H1 (cell line): ENCODE measurements around the gene SPAG17. TPM values are rescaled to one million over a fixed set of nuclear protein-coding genes. Genes with fewer than 3 reads are reported as not detected.

Experiments
- CTCF ChIA-PET: fragments of 300-600 bp; sonication (Branson Sonifier 250); formaldehyde crosslinking; loops from one replicate; lab custom pipeline; 2021; ENCODE audit not compliant: partially characterized antibody; lab: Charles Lee
- POLR2A ChIA-PET: fragments of 300-600 bp; sonication (Branson Sonifier 250); formaldehyde crosslinking; loops from one replicate; lab custom pipeline; 2021; ENCODE audit warnings: inconsistent platforms; ENCODE audit not compliant: partially characterized antibody; lab: Charles Lee
- DNase-seq, 2 experiments: peaks; one replicate each; pipeline versions ENCODE4 v3.0.0 to v3.0.0-alpha.2; 2010 to 2022; ENCODE audit warnings: low spot score in 2 of 2, low read depth in 1 of 2, mixed read lengths in 1 of 2
- FAIRE-seq: peaks from 2 replicates; lab custom pipeline; 2011; peaks lifted over from hg19 to GRCh38; lab: Jason Lieb, UNC
- H2AFZ ChIP-seq: 2 replicates; pipeline ENCODE4 v1.8.1; 2012; ENCODE audit warnings: low read length, inconsistent platforms
- H2AK5ac ChIP-seq: 2 replicates; pipeline ENCODE4 v1.6.1; 2013; ENCODE audit warnings: low read depth, low read length
- H2BK120ac ChIP-seq: replicated peaks from 2 replicates; pipeline ENCODE3; 2013; ENCODE audit warnings: low read depth, low read length, inconsistent platforms
- H2BK12ac ChIP-seq: 2 replicates; pipeline ENCODE4 v1.6.1; 2013; ENCODE audit warnings: low read depth, low read length
- H2BK15ac ChIP-seq: 2 replicates; pipeline ENCODE4 v1.6.1; 2013; ENCODE audit warnings: low read length
- H2BK20ac ChIP-seq: 2 replicates; pipeline ENCODE4 v1.6.1; 2013; ENCODE audit warnings: low read length
- H2BK5ac ChIP-seq: 2 replicates; pipeline ENCODE4 v1.6.1; 2013; ENCODE audit warnings: low read depth, low read length
- H3K14ac ChIP-seq: 2 replicates; pipeline ENCODE4 v1.6.1; 2013; ENCODE audit warnings: inconsistent platforms; ENCODE audit not compliant: insufficient read length
- H3K18ac ChIP-seq: 2 replicates; pipeline ENCODE4 v1.6.1; 2013; ENCODE audit warnings: low read length; ENCODE audit errors: extremely low read depth
- H3K23ac ChIP-seq: 2 replicates; pipeline ENCODE4 v1.6.1; 2013; ENCODE audit warnings: inconsistent platforms; ENCODE audit not compliant: insufficient read length
- H3K23me2 ChIP-seq: 2 replicates; pipeline ENCODE4 v1.6.1; 2013; ENCODE audit warnings: low read depth, low read length
- H3K27ac ChIP-seq: 2 replicates; pipeline ENCODE4 v1.6.1; 2011; ENCODE audit warnings: low read depth, low read length, inconsistent platforms
- H3K27me3 ChIP-seq, 4 experiments: replicated peaks in 1 of 4; 1 replicate in 1 of 4; 2 replicates in 3 of 4; pipeline versions ENCODE4 v1.6.1 to v1.8.1; 2011 to 2013; ENCODE audit warnings: low read length in 3 of 4, mild to moderate bottlenecking in 3 of 4, inconsistent platforms in 2 of 4, mixed read lengths in 2 of 4, moderate library complexity in 1 of 4; ENCODE audit not compliant: control insufficient read depth in 3 of 4, insufficient read depth in 3 of 4; ENCODE audit errors: extremely low read depth in 1 of 4
- H3K36me3 ChIP-seq, 4 experiments: 2 replicates each; pipeline versions ENCODE4 v1.6.1 to v1.8.1; 2011 to 2013; ENCODE audit warnings: mild to moderate bottlenecking in 4 of 4, low read length in 3 of 4, moderate library complexity in 2 of 4, control low read depth in 1 of 4, inconsistent platforms in 1 of 4; ENCODE audit not compliant: insufficient read depth in 4 of 4, control insufficient read depth in 2 of 4
- H3K4ac ChIP-seq: replicated peaks from 2 replicates; pipeline ENCODE3; 2013; ENCODE audit warnings: low read length, low read depth, mixed read lengths, inconsistent platforms; ENCODE audit not compliant: insufficient read length
- H3K4me1 ChIP-seq, 4 experiments: replicated peaks in 1 of 4; 1 replicate in 1 of 4; 2 replicates in 3 of 4; pipeline versions ENCODE4 v1.6.1 to v1.8.1; 2011 to 2013; ENCODE audit warnings: low read length in 3 of 4, inconsistent platforms in 2 of 4, mixed read lengths in 1 of 4; ENCODE audit not compliant: insufficient read depth in 4 of 4, control insufficient read depth in 3 of 4
- H3K4me2 ChIP-seq, 2 experiments: 2 replicates each; pipeline versions ENCODE4 v1.6.1 to v1.8.1; 2011 to 2013; ENCODE audit warnings: low read depth in 2 of 2, low read length in 2 of 2, control low read depth in 1 of 2, inconsistent platforms in 1 of 2, mild to moderate bottlenecking in 1 of 2; ENCODE audit not compliant: insufficient read depth in 1 of 2
- H3K4me3 ChIP-seq, 4 experiments: fragments of 200-600, 300-600 bp in 1 of 4; sonication (generic), shearing (Covaris generic), sonication (Bioruptor Twin) in 1 of 4; 2 replicates each; pipeline versions ENCODE4 v1.5.1 to v1.8.1; 2011 to 2016; ENCODE audit warnings: low read length in 4 of 4, low read depth in 3 of 4, control low read depth in 2 of 4, inconsistent platforms in 2 of 4, mild to moderate bottlenecking in 2 of 4, mixed read lengths in 1 of 4, moderate library complexity in 1 of 4; ENCODE audit not compliant: insufficient read depth in 2 of 4; ENCODE audit errors: extremely low read depth in 1 of 4
- H3K56ac ChIP-seq: replicated peaks from 2 replicates; pipeline ENCODE3; 2013; ENCODE audit warnings: low read depth, mild to moderate bottlenecking, mixed read lengths, low read length, inconsistent platforms; ENCODE audit not compliant: insufficient read length
- H3K79me1 ChIP-seq: 2 replicates; pipeline ENCODE4 v1.6.1; 2013; ENCODE audit warnings: low read depth, low read length, control low read depth
- H3K79me2 ChIP-seq, 2 experiments: 2 replicates each; pipeline versions ENCODE4 v1.6.1 to v1.8.1; 2012 to 2013; ENCODE audit warnings: low read length in 2 of 2, mild to moderate bottlenecking in 2 of 2, inconsistent platforms in 1 of 2; ENCODE audit not compliant: insufficient read depth in 2 of 2, control insufficient read depth in 1 of 2
- H3K9ac ChIP-seq, 4 experiments: replicated peaks in 1 of 4; 1 replicate in 1 of 4; 2 replicates in 3 of 4; pipeline versions ENCODE4 v1.6.1 to v1.8.1; 2011 to 2013; ENCODE audit warnings: low read depth in 3 of 4, low read length in 3 of 4, control low read depth in 2 of 4, mild to moderate bottlenecking in 2 of 4, moderate library complexity in 2 of 4, inconsistent platforms in 1 of 4; ENCODE audit errors: extremely low read depth in 1 of 4
- H3K9me3 ChIP-seq, 2 experiments: 2 replicates each; pipeline versions ENCODE4 v1.6.1 to v1.8.1; 2012 to 2013; ENCODE audit warnings: mild to moderate bottlenecking in 2 of 2, moderate library complexity in 2 of 2, control low read depth in 1 of 2, inconsistent platforms in 1 of 2, low read depth in 1 of 2, low read length in 1 of 2, mixed read lengths in 1 of 2; ENCODE audit not compliant: insufficient read depth in 2 of 2
- H4K20me1 ChIP-seq, 2 experiments: replicated peaks in 1 of 2; 2 replicates each; pipeline versions ENCODE3 to v1.8.1; 2011 to 2013; ENCODE audit warnings: inconsistent platforms in 2 of 2, low read length in 2 of 2, mild to moderate bottlenecking in 1 of 2; ENCODE audit not compliant: insufficient read depth in 2 of 2, control insufficient read depth in 1 of 2
- H4K5ac ChIP-seq: 2 replicates; pipeline ENCODE4 v1.6.1; 2013; ENCODE audit warnings: low read length, low read depth, mixed read lengths, inconsistent platforms; ENCODE audit not compliant: insufficient read length
- H4K8ac ChIP-seq: 2 replicates; pipeline ENCODE4 v1.8.0; 2013; ENCODE audit warnings: mild to moderate bottlenecking, moderate library complexity, low read length, inconsistent platforms; ENCODE audit not compliant: insufficient read depth; ENCODE audit errors: extremely low read depth
- H4K91ac ChIP-seq: replicated peaks from 2 replicates; pipeline ENCODE3; 2013; ENCODE audit warnings: low read length, mixed read lengths, inconsistent platforms; ENCODE audit not compliant: insufficient read length
- BCL11A ChIP-seq, 2 experiments: IDR thresholded peaks; one replicate each; pipeline ENCODE4 v1.6.1; 2011; ENCODE audit warnings: low read depth in 2 of 2, low read length in 2 of 2, mild to moderate bottlenecking in 2 of 2
- CREB1 ChIP-seq: IDR thresholded peaks from 2 replicates; pipeline ENCODE4 v1.6.1; 2012; ENCODE audit warnings: inconsistent platforms
- JUN ChIP-seq: IDR thresholded peaks from 2 replicates; pipeline ENCODE4 v1.6.1; 2011; ENCODE audit warnings: low read depth, mild to moderate bottlenecking, improper control_type of control experiment, low read length
- KDM5A ChIP-seq: fragments of 200-600 bp; IDR thresholded peaks from 2 replicates; pipeline ENCODE4 v1.7.1; 2012; ENCODE audit warnings: mild to moderate bottlenecking, low read length, inconsistent platforms, mixed read lengths
- POLR2AphosphoS5 ChIP-seq: IDR thresholded peaks from 2 replicates; pipeline ENCODE4 v1.6.1; 2011; ENCODE audit warnings: low read depth, low read length
- RBBP5 ChIP-seq: IDR thresholded peaks from 2 replicates; pipeline ENCODE4 v1.7.1; 2012; ENCODE audit warnings: low read depth, mild to moderate bottlenecking, inconsistent platforms, low read length, moderate library complexity, borderline replicate concordance
- RFX5 ChIP-seq: IDR thresholded peaks from 2 replicates; pipeline ENCODE4 v1.6.1; 2011; ENCODE audit warnings: low read depth, low read length, improper control_type of control experiment, borderline replicate concordance
- SAP30 ChIP-seq: fragments of 300-600 bp; sonication (generic); IDR thresholded peaks from 2 replicates; pipeline ENCODE4 v1.7.1; 2012; ENCODE audit warnings: low read length, moderate library complexity, mild to moderate bottlenecking, inconsistent platforms; ENCODE audit not compliant: insufficient read depth, insufficient replicate concordance
- SIN3A ChIP-seq, 2 experiments: IDR thresholded peaks in 1 of 2; conservative IDR thresholded peaks in 1 of 2; 2 replicates each; pipeline ENCODE4 v1.6.1; 2011 to 2012; ENCODE audit warnings: low read length in 2 of 2, improper control_type of control experiment in 1 of 2, low read depth in 1 of 2, mild to moderate bottlenecking in 1 of 2
- TAF7 ChIP-seq: optimal IDR thresholded peaks from 2 replicates; pipeline ENCODE3; 2011; ENCODE audit warnings: low read depth, mild to moderate bottlenecking, inconsistent platforms, low read length, moderate library complexity, borderline replicate concordance
- WGBS, 2 experiments: shearing (Covaris generic) in 1 of 2; methylation state at CpG; one replicate each; pipeline versions ENCODE4 v1.1.6 to v1.1.7; 2013 to 2015; ENCODE audit warnings: low lambda C conversion rate in 2 of 2, mixed read lengths in 2 of 2, inconsistent platforms in 1 of 2, low coverage in 1 of 2, missing lambda C conversion rate in 1 of 2; ENCODE audit not compliant: insufficient replicate concordance in 2 of 2, insufficient coverage in 1 of 2, insufficient read length in 1 of 2; ENCODE audit errors: extremely low coverage in 1 of 2, missing lambda C conversion rate in 1 of 2; 5-methylcytosine and 5-hydroxymethylcytosine counted together
- polyA plus RNA-seq, 7 experiments: library from polyadenylated mRNA; depleted of rRNA in 3 of 7; stranded (reverse) in 5 of 7; unstranded in 2 of 7; fragments of >200 nt in 5 of 7; fragments of 200-250 nt in 2 of 7; gene quantifications; 1 replicate in 5 of 7; 2 replicates in 1 of 7; 4 replicates in 1 of 7; pipeline versions ENCODE4 v1.2.1 to v1.2.3, GENCODE V29; 2011 to 2013; ENCODE audit warnings: missing spikeins in 2 of 7, mixed read lengths in 2 of 7
- total RNA-seq: library from RNA; stranded (reverse); fragmentation: NEBNext Ultra II Directional; extraction: Animal tissue kit (Norgen Biotek cat#: 25700); gene quantifications from 2 replicates; pipeline ENCODE4 v1.2.1, GENCODE V29; 2021

The SPAG17 gene
- total and polyA plus RNA-seq, 2 of the 8 experiments (the other 6 are each of a cell fraction or from before 2014, with no cell fraction given): 0.56 to 0.62 TPM

- Histone ChIP-seq H3K27ac (no peak overlapping the region), H3K4ac (no peak overlapping the region), H4K8ac (no peak overlapping the region), H3K79me1 (no peaks in the 10 kb centered on the region), H2BK15ac (no peak overlapping the region), H3K23me2 (no peaks in the 10 kb centered on the region), H3K36me3 (no peaks in the 10 kb centered on the region), H2BK120ac (no peak overlapping the region), H3K9ac (no peak overlapping the region), H3K23ac (no peak overlapping the region), H3K27me3 (no peaks in the 10 kb centered on the region), H2AK5ac (no peak overlapping the region), H4K5ac (no peak overlapping the region), H2AFZ (no peak overlapping the region), H3K56ac (no peak overlapping the region), H2BK5ac (no peak overlapping the region), H3K79me2 (no peaks in the 10 kb centered on the region), H3K4me2 (no peak overlapping the region), H3K9me3 (no peaks in the 10 kb centered on the region), H2BK20ac (no peak overlapping the region), H2BK12ac (no peak overlapping the region), H3K14ac (no peak overlapping the region), H3K4me1 (no peaks in the 10 kb centered on the region), H3K18ac (no peak overlapping the region), H4K91ac (no peak overlapping the region), H3K4me3 (no peak overlapping the region), H4K20me1 (peaks cover 0 to 2% of the 10 kb centered on the region in 2 experiments)
- TF ChIP-seq RFX5: no peak
- TF ChIP-seq JUN: no peak
- no peak for TF ChIP-seq SAP30
- no peak for TF ChIP-seq TAF7
- no peak for TF ChIP-seq SIN3A (conservative IDR thresholded peaks at IDR 0.05 in 1 of 2, IDR thresholded peaks at IDR 0.05 in 1 of 2; ENCODE audit: low read depth in 1 of 2, low read length in 2 of 2)
- TF ChIP-seq BCL11A (IDR thresholded peaks at IDR 0.05; ENCODE audit: low read depth in 2 of 2, low read length in 2 of 2): no peak
- no peak for TF ChIP-seq KDM5A
- no peak for TF ChIP-seq RBBP5
- TF ChIP-seq POLR2AphosphoS5: no peak
- no peak for TF ChIP-seq CREB1
- ChIA-PET CTCF (interaction anchor here (0.8 to 1.7 kb wide), 8 partner anchors 8 to 1121 kb away, joined by 3 to 6 read pairs (median 3); partner anchors contain the start of gene WARS2), POLR2A (no interaction called here)
- no peak for DNase-seq
- WGBS, 2 experiments: 90% methylated on average over 1 of the region's 1 CpG; no CpG with 5 or more reads in 1 of the 2 experiments
- FAIRE-seq: no peak
Measured at GRCh38 chr1:118155106-118155505, 29.9 kb downstream of the SPAG17 start.
